Putamen (tissue), 1 donor: ENCODE results near the gene SMIM41.

ENCODE experiments used
- DNase-seq: peaks from one replicate; pipeline ENCODE4 v3.0.0-alpha.2; 2016; ENCODE audit warnings: low spot score

The SMIM41 gene

GRCh38 chr12:52063082-52063924 is 16.2 kb upstream of the SMIM41 start:
- no peak for DNase-seq

GRCh38 chr12:52063981-52064649 is 15.4 kb upstream of the SMIM41 start:
- DNase-seq, result peak; percentile 42

- no peak for DNase-seq
Measured at GRCh38 chr12:52066346-52067080, 13.0 kb upstream of the SMIM41 start.

- no peak for DNase-seq
Measured at GRCh38 chr12:52067081-52067374, 12.5 kb upstream of the SMIM41 start.

- DNase-seq, result peak; percentile 95
Measured at GRCh38 chr12:52069327-52070184, 9.9 kb upstream of the SMIM41 start, which contains the start of gene ATG101. Gene ATG101, plus strand, starts transcription at chr12:52069978. Its CDS starts 3,673 bp downstream, at chr12:52073651.

GRCh38 chr12:52070185-52070925 is 9.1 kb upstream of the SMIM41 start:
- no peak for DNase-seq

- DNase-seq, result no peak
Measured at GRCh38 chr12:52073531-52074381, 5.7 kb upstream of the SMIM41 start.

GRCh38 chr12:52074971-52075724 is 4.4 kb upstream of the SMIM41 start:
- DNase-seq, result no peak

GRCh38 chr12:52076811-52077210 is 2.7 kb upstream of the SMIM41 start:
- no peak for DNase-seq

GRCh38 chr12:52078276-52078675 is 1.2 kb upstream of the SMIM41 start:
- DNase-seq, result no peak

- DNase-seq, result no peak
Measured at GRCh38 chr12:52080403-52081251, 1.1 kb downstream of the SMIM41 start.

GRCh38 chr12:52081263-52081733 is 1.8 kb downstream of the SMIM41 start:
- no peak for DNase-seq

GRCh38 chr12:52082026-52082668 is 2.6 kb downstream of the SMIM41 start:
- DNase-seq, result no peak

- peak; percentile 22 for DNase-seq
Measured at GRCh38 chr12:52082669-52082987, 3.1 kb downstream of the SMIM41 start.

- peak; percentile 46 for DNase-seq
Measured at GRCh38 chr12:52082988-52083637, 3.6 kb downstream of the SMIM41 start.

GRCh38 chr12:52083638-52083996 is 4.1 kb downstream of the SMIM41 start:
- no peak for DNase-seq

GRCh38 chr12:52084491-52085231 is 5.2 kb downstream of the SMIM41 start:
- DNase-seq, result no peak
